ENCODE results near the gene FXYD3.

The FXYD3 gene

DNA sequence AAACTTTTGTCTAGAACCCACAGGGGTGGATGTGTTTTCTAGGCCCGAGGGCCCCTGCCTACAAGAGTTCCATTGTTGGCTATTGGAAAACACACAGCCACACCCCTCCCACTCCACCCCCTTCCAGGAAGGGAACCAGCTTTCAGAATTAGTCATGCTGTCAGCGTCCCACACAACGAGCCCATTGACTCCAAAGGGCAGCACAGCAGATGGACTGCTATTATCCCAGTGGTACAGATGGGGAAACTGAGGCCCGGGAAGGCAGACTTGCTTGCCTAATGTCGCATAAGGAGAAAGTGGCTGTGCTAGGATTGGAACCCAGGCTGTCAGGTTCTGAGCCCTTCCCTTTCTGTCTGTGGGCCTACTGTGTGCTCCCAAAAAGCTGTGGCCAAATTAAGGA lies 8.1 kb upstream of the FXYD3 start:
- DNase-seq, result no peak

DNA sequence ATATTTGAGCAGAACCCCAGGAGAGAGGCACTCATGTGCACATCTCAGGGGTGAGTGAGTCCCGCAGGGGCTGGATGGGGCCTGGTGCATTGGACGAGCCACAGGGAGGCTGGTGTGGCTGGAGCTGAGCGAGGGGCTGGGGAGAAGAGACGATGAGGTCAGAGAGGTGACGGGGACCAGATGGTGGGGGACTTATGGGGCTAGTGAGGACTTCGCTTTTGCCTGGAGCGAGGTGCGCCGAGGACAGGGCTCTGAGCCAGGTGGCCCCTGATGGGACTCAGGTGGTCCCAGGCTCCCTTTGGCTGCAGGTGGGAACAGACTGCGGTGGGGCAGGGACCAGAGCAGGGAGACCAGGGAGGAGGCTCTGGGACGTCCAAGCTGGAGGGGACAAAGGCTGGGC lies 6.9 kb upstream of the FXYD3 start:
- DNase-seq, result no peak

DNA sequence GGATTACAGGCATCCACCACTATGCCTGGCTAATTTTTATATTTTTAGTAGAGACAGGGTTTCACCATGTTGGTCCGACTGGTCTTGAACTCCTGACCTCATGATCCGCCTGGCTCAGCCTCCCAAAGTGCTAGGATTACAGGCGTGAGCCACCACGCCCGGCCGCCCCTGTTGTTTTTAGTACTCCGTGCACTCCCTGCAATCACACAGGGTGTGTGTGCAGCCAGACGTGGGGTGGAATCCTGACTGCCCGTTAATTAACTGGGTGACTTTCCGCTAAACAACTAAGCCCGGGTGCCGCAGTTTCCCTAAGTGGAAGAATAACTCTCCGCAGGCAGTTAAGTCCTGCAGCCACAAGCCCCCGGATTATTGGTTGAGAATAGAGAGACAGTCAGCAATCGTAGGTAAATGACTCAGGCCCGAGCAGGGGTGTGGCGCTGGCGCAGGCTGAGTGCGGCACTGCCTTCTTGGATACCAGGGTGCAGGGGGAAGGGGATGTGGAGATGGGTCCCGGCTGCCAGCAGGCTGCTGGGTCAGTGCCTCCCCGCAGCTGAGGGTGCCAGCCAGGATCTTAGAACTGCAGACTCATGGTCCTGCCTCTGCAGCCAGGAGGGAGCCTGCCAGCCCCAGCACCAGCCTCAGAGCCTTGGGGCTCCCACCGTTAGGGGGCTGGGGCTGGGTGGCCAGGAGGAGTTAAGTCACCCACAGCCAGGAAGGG lies 6.1 kb upstream of the FXYD3 start:
- DNase-seq, result no peak

GRCh38 chr19:35110974-35111373 lies 4.6 kb upstream of the FXYD3 start:
- no peak for DNase-seq

DNA sequence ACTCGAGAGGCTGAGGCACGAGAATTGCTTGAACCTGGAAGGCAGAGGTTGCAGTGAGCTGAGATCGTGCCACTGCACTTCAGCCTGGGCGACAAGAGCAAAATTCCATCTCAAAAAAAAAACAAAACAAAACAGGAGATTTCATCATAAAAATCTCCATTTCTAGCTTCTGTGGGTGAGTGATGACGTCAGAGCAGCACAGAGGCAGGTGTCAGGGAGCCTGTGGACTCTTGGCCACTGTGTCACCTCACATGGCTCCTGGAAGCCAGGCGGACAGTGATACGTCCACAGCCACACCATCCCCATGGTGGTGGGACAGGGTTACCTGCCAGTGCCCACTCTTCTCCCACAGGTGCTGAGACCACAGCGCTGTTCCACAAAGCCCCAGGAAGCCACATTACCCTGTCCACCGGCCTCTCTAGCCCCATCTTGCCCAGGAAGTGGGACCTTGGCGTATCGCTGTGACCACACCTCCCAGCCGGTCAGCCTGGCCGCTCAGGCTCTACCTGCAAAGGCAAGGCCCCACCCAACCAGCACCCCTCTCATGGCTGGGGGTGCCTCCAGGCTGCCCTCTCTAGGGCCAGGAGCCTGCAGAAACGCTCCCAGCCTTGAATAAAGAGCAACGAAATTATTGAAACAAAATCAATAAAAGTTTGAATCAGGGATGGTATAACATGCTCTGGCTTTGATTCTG lies 2.5 kb upstream of the FXYD3 start:
- no peak for DNase-seq

DNA sequence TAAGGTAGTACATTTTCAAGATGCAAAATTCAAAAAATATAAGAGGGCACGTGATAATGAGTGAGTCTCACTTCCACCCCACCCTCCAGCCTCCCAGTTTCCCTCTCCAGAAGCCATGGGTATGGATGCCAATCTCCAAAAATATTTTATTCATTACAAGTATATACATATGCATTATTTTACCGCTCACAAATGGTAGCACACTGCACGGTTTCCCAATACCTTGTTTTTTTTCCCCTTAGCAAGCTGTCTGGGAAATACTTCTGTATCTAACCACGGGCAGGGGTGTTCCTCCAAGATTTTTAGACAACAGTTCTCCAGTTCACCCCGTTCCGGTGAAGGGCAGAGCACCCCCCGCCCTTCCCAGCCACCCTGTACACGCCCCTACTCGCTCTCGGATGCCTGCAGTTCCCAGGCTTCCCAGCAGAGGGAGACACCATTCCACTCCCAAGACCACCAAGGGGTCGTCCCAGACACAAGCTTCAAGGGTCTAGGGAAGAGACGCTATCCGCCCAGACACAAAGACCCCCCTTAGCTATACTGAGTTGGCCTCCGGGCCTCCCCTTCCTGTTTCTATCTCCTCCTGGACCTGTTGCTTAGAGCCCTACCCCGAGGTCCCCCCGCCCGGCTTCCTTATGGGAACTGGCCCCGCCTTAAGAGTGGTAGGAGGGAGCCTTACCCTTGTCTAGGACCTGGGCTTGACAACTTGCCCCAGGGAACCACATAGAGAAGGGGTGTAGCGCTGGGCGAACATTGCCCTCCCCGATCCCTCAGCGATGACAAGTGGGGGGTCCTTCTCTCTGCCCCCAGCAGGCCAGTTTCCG lies 1.1 kb upstream of the FXYD3 start:
- DNase-seq, result peak; percentile 62

DNA sequence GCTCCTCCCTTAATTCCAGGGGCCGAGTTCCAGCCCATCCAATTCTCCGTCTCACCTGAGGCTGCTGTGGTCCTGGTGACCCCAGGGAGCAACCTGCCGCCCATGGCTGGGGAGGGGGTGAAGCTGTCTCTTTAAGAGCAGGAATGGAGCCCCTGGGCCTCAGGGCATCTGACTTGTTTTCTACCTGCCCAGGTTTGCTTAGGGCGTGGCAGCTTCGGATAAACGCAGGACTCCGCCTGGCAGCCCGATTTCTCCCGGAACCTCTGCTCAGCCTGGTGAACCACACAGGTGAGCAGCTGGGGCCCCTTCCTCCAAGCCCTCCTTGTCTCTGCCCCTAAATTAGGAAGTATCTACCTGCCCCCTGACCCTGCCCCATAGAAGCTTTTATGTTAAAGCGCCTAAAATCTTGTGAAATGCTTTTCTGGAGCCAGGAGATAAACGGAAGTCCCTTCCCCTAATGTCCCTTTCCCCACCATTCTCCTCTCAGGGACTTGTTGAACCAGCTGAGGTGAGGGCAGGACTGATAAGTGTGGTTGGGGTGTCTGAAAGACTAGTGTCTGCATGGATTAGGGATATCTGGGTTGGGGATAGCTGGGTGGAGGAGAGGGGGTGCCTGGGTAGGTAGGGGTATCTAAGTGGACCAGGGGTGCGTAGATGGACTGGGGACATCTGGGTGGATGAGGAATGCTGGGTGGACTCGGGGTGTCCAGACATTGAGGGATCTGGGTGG lies 614 bp downstream of the FXYD3 start:
- DNase-seq, result no peak

DNA sequence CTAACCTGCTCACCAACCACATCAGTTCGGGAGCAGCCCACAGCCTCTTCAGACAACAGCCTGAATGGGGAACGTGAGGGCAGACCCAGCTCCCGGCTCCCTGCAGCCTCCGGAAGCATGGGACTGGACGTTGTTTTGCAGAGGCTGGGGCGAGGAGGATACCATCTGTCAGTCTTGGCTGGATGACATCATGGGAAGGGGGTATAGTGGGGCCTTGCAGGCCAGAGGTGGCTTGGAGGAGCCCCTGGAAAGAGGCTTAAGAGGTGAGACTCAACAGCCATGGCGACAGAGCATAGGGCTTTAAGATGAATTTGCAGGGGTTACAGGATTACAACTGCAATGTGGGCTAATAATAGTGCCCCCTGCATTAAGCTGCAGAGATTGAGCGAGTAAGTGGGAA lies 1.5 kb downstream of the FXYD3 start:
- no peak for DNase-seq

DNA sequence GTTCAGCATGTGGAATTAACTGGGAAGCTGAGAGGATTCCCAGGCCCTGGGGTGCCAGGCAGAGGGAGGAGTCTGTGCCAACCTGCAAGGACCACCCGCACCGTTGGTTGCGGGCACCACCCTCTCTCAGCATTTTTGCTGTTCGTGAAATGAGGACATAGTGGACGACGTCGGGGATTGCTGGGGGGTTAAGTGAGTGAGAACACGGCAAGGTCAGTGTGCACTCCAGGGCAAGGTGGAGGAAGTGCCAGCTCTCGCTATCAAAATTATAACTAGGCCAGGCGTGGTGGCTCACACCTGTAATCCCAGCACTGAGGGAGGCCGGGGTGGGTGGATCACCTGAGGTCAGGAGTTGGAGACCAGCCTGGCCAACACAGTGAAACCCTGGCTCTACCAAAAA lies 2.2 kb downstream of the FXYD3 start:
- DNase-seq, result no peak

DNA sequence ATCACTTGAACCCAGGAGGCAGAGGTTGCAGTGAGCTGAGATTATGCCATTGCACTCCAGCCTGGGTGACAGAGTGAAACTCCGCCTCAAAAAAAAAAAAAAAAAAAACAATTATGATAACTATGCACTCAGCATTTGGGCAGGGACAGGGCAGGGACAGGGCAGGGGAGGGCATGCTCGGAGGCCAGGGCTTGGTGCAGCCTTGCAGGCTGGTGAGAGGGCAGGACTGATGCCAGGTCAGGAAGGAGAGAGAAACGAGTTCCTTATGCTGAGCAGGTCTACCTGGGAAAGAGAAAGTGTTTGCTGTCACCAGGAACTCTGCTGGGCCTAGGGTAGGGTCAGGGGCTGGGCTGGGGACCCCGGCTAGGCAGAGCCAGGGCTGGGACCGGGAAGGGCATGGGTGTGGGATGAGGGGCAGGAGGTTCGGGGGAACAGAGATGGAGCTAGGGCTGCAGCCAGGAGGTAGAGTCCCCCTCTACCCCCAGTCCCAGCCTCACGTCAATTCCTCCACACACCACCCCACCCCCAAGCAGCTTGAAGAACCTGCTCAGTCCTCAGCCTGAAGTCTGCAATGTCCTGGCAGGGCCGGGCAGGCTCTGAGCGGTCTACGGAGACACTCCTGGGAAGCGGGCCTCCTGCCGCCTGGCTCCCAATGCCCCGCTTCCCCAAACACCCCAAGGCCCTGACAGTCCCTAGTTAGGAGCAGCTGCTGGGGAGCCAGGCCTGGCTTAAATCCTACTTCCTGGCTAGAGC lies 2.8 kb downstream of the FXYD3 start:
- no peak for DNase-seq

- no peak for DNase-seq
Measured at GRCh38 chr19:35119091-35119490, 3.5 kb downstream of the FXYD3 start.

DNA sequence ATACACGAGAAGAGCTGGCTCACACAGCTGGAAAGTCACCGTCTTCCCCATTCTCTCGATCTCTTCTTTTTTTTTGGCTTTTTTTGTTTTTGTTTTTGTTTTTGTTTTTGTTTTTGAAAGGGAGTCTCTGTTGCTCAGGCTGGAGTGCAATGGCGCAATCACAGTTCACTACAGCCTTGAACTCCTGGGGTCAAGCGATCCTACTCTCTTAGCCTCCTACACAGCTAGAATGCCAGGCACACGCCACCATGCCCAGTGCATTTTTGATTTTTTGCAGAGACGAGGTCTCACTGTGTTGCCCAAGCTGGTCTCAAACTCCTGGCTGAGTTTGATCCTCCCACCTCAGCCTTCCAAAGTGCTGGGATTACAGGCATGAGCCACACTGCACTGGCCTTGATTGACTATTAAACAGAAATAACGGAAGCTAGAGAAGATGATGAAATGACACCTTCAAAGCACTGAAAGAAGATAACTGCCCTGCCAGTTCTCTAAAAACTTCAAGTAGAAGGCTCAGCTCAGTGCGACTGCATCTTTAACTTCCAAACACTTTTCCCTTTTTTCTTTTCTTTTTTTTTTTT lies 4.0 kb downstream of the FXYD3 start:
- DNase-seq, result no peak

DNA sequence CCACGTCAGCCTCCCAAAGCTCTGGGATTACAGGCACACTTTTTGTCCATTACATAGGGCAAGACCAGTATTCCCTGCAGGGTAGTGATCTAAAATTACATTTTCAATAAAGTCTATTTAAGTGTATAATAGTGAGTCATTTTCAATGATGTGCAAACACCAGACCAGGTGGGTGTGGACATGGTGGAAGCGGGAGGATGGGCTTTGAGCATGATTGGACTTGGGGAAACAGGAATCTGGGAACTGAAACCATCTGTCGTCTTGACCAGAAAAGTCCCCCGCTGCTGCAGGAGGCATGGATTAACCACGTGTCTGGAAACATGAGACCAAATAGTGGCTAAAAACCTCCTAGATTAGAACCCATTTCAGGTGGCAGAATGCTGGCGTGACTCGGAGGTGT lies 4.9 kb downstream of the FXYD3 start:
- no peak for DNase-seq

DNA sequence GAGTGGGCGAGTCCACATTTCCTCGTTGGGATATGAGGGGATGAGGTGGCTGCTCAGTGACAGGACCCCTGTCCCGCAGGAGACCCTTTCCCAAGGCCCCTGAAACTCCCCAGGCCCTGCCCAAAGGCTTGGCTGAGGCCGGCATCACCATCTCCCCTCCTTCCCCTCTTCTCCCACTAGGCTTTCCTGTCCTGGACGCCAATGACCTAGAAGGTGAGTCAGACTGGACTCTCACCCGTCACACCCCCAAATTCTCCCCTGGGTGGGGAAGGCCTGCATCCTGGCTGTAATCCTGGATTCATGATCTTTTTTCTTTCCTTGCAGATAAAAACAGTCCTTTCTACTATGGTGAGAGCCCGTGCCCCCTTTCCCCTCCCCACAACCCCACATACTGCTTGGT lies 5.3 kb downstream of the FXYD3 start:
- DNase-seq, result no peak

DNA sequence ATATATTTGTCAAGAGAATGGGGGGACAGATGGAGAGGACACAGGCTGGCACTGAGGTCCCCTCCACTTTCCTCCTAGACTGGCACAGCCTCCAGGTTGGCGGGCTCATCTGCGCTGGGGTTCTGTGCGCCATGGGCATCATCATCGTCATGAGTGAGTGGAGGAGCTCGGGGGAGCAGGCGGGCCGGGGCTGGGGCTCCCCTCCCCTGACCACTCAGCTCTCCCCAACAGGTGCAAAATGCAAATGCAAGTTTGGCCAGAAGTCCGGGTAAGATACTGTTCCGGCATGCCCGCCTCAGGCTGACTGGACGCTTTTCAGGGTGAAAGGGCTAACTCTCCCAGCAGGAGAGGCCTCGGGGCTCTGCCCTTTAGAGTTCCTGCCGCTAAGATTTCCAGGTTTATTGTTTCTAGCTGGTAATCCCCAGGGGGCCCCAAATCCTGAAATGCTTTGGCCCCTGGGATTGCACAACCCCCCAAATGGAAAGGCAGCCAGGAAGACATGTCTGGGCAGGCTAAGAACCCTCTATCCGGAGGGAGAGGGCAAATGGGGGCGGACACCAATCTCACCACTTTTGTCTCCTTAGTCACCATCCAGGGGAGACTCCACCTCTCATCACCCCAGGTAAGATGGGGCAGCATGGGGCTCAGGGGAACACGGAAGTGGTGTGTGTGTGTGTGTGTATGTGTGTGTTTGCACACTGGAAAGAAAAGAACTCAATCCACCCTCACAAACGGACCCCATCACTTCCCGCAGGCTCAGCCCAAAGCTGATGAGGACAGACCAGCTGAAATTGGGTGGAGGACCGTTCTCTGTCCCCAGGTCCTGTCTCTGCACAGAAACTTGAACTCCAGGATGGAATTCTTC lies 7.3 kb downstream of the FXYD3 start:
- DNase-seq, result no peak

- no peak for DNase-seq
Measured at GRCh38 chr19:35123573-35123972, 8.0 kb downstream of the FXYD3 start.

- peak; percentile 89 for DNase-seq
Measured at GRCh38 chr19:35124098-35125060, 8.8 kb downstream of the FXYD3 start.

DNA sequence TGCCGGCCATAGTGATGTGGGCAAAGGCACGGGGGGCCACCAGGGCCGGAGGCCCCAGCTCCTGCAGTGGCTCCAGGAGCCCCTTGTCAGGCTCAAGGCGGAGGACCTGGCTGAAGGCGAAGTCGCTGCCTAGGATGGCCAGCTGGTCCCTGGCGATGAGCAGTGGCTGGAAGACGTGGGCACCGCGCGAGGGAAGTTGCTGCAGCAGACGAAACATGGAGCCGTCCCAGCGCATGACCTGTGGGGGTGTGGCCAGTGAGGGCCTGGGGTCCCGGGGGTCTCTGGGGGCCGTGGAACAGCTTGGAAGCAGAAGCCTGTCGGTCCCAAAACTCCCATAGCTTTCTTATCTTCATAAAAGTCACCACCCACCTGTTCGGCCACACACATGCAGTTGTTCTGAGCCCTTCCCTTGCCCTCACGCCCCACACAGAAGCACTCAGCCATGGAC lies 9.7 kb downstream of the FXYD3 start:
- DNase-seq, result no peak

DNA sequence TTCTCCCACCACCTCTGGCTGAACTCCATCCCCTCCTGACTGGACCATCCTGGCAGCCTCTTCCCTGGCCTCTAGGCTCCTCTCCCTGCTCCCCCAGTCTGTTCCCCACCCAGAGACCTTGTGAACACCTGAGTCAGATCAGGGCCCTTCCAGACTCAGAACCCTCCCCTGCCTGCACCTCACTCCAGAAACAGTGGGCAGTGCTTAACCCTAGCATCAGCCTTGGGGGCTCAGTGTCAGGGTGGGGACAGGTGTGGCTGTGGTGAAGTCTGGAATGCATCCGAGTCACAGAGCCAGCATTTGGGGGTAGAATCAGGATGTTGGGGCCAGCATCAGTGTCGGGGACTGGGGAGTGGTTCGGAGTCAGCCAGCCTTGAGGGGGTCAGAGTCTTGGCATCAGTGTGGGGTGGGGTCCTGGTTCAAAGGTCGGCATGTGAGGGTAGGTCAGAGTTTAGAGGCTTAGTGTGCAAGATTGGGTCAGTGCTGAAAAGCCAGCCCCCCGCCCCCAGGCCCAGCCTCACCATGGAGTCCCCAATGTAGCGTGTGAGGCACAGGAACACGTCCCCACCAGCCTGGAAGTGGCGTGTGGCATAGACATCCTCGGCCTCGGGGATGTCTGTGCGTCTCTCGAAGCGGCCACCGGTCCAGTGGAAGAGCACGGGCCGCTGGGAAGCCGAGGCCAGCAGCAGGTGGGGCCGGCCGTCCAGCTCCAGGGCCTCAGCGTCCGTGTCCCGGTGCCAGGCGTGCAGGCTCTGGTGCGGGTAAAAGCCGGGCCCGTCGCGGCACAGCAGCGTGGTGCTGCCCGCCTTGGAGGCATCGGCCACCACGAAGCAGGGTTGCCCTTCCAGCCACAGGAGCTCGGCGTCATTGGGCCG lies 10.4 kb downstream of the FXYD3 start:
- no peak for DNase-seq
